Activated T-helper 1 cell treated with anti-CD3 and anti-CD28 coated beads, Interleukin-12 subunit alpha, Interleukin-12 subunit beta, Interleukin-2, Interleukin-4 antibody, amounts not matched to agents 30 ng/mL and 10 ng/mL and 1 ng/mL, durations not matched to agents 14 hours and 24 hours and 36 hours (primary cell): ENCODE data around the gene GPBP1. TPM values are rescaled to one million over a fixed set of nuclear protein-coding genes. Genes with fewer than 3 reads are reported as not detected.
"Not testable (repeated sequence)": the region's sequence is repeated elsewhere in the genome, so short reads cannot be mapped to it uniquely, and the experiment has no call there.

Source experiments
- DNase-seq: peaks from one replicate; pipeline ENCODE4 v3.0.0; 2021; ENCODE audit warnings: low spot score
- H3K27ac Mint-ChIP-seq: one replicate; pipeline ENCODE4 v1.8.0; 2021; ENCODE audit warnings: mild to moderate bottlenecking, mixed read lengths
- H3K27me3 Mint-ChIP-seq: one replicate; pipeline ENCODE4 v1.8.0; 2022; ENCODE audit warnings: mild to moderate bottlenecking, moderate library complexity, mixed read lengths; ENCODE audit not compliant: insufficient read depth
- H3K36me3 Mint-ChIP-seq: one replicate; pipeline ENCODE4 v1.8.0; 2021; ENCODE audit warnings: low read depth, mixed read lengths
- H3K4me1 Mint-ChIP-seq: one replicate; pipeline ENCODE4 v1.8.0; 2021; ENCODE audit warnings: low read depth, mixed read lengths
- H3K4me3 Mint-ChIP-seq: one replicate; pipeline ENCODE4 v1.8.0; 2021; ENCODE audit warnings: mild to moderate bottlenecking, moderate library complexity, mixed read lengths
- H3K9me3 Mint-ChIP-seq: one replicate; pipeline ENCODE4 v1.8.0; 2021; ENCODE audit warnings: mixed read lengths
- intact Hi-C: fragments of 100-400 bp; cut with micrococcal nuclease; formaldehyde crosslinking; loops from one replicate; pipeline ENCODE4 v1.15.1; 2024
- total RNA-seq: library from RNA; stranded (reverse); gene quantifications from 2 replicates; pipeline ENCODE4 v1.2.3, GENCODE V29; 2022

Gene GPBP1
- total RNA-seq, 1 donor from 2014 or later: 106 TPM

DNA sequence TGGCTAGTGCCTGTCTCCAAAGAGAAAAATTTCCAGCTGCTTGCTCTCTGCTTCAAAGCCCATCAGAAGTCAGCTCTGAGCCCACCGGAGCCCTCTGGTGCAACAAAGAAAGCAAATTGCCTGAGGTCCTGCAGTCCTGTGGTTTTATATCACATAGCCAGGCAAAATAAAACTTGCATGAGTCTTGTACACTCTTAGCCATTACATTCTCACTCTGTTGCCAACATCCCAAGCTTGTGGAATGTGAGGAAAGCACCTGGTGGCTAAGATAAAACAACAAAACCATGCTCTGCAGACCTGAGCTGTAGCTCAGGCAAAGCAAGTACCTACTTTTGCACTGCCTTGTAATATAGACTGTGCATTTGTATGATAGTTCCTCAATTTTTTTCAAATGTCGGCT, 133.7 kb downstream of the GPBP1 start:
- Mint-ChIP-seq H3K4me1 (peaks cover 3% of the 10 kb centered on the region), H3K27ac (no peak overlapping the region), H3K36me3 (peaks cover 2% of the 10 kb centered on the region), H3K27me3 (peaks cover 2% of the 10 kb centered on the region), H3K4me3 (no peak overlapping the region), H3K9me3 (peaks cover 15% of the 10 kb centered on the region)
- no peak for DNase-seq
- intact Hi-C loops: no loop called here

DNA sequence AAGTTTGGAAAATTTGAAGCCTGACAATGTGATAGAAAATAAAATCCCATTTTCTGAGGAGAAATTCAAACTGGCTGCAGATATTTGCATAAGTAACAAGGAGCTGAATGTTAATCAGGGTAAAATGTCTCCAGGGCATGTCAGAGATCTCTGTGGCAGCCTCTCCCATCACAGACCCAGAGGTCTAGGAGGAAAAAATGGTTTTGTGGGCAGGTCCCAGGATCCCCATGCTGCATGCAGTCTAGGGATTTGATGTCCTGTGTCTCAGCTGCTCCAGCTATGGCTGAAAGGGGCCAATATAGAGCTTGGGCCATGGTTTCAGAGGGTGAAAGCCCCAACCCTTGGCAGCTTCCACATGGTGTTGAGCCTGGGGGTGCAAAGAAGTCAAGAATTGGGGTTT, 135.2 kb downstream of the GPBP1 start:
- H3K36me3 Mint-ChIP-seq, H3K27me3 Mint-ChIP-seq, H3K4me1 Mint-ChIP-seq, H3K27ac Mint-ChIP-seq, intact Hi-C loops, DNase-seq, H3K4me3 Mint-ChIP-seq: not testable (repeated sequence)
- H3K9me3 Mint-ChIP-seq: peaks cover 15% of the 10 kb centered on the region

GRCh38 chr5:57311251-57311650, 137.4 kb downstream of the GPBP1 start:
- Mint-ChIP-seq H3K4me3 (no peak overlapping the region), H3K36me3 (peaks cover 2% of the 10 kb centered on the region), H3K27ac (no peak overlapping the region), H3K27me3 (peaks cover 2% of the 10 kb centered on the region), H3K4me1 (no peaks in the 10 kb centered on the region), H3K9me3 (peaks cover 15% of the 10 kb centered on the region)
- DNase-seq: no peak
- intact Hi-C loops: no loop called here

- intact Hi-C loops: no loop called here
- H3K27me3 Mint-ChIP-seq: peaks cover 2% of the 10 kb centered on the region
- H3K9me3 Mint-ChIP-seq: peaks cover 9% of the 10 kb centered on the region
- H3K36me3 Mint-ChIP-seq: peaks cover 2% of the 10 kb centered on the region
- peaks cover 6% of the 10 kb centered on the region for H3K4me1 Mint-ChIP-seq
- H3K4me3 Mint-ChIP-seq: no peak overlapping the region
- H3K27ac Mint-ChIP-seq: no peak overlapping the region
- no peak for DNase-seq
These were observed 138.3 kb downstream of the GPBP1 start for GRCh38 chr5:57311921-57312735.

DNA sequence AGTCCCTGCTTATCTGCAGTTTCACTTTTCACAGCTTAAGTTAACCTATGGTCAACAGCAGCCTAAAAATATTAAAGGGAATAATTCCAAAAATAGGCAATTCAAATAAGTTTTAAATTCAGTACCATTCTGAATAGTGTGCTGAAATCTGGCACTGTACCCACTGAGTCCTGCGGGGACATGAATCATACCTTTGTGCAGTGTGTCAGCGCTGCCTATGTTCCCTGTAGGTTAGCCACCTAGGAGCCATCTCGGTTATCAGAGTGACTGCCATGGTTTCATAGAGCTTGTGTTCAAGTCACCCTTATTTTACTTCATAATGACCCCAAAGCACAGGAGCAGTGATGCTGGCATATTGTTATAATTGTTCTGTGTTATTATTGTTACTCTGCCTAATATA, 139.9 kb downstream of the GPBP1 start:
- peaks cover 7% of the 10 kb centered on the region for H3K4me1 Mint-ChIP-seq
- H3K27ac Mint-ChIP-seq: no peak overlapping the region
- H3K9me3 Mint-ChIP-seq: peaks cover 4% of the 10 kb centered on the region
- H3K4me3 Mint-ChIP-seq: no peak overlapping the region
- DNase-seq: no peak
- intact Hi-C loops: no loop called here
- H3K27me3 Mint-ChIP-seq: peaks cover 2% of the 10 kb centered on the region
- peaks cover under 1% of the 10 kb centered on the region for H3K36me3 Mint-ChIP-seq

Other genes starting within 250 kb of the GPBP1 start
- 33.6 and 35.9 TPM in 2 replicates for gene MIER3, start 221.9 kb upstream of the GPBP1 start, total RNA-seq